RPMI8226 (cell line): ENCODE data around the gene TRAF5.
A peak's percentile ranks its signal among the peaks of the same experiment; 100 is the strongest.
"Not testable (repeated sequence)": the region's sequence is repeated elsewhere in the genome, so short reads cannot be mapped to it uniquely, and the experiment has no call there.

ENCODE experiments used
- DNase-seq: peaks from one replicate; pipeline ENCODE4 v3.0.0-alpha.2; 2015

The TRAF5 gene

DNA sequence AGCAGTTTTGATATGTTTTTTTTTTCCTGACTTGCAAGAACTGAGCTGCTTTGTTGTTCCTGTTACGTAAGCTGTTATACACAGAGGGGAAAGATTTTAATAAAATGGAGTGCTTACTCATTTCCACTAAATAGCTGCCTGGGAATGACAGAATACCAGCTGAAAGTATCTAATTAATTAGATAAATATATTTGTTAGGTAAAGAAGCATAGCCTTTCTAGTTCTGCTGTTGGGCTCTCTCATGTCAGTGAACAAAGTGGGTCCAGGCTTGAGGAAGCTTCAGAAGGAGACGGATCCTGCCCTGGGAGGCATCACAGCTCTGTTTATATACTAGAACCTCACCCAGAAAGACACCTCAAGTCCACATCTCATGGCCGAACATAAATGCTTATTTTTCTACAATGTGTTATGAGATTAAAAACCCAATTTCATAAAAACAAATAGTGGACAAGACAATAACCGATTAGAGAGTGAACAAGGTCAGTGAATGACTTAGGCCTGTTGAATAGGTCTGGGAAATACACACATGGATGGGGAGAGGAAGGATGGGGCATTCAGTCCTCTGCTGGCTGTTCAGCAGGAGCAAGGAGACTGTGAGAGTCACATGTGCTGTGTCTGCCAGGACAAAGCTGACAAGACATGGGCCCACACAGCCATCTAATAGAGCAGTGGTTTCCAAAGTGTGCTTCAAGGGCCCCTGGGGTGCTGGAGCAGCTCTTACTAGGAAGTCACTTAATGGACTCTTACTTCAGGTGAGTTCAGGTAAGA, 20.6 kb downstream of the TRAF5 start:
- no peak for DNase-seq

DNA sequence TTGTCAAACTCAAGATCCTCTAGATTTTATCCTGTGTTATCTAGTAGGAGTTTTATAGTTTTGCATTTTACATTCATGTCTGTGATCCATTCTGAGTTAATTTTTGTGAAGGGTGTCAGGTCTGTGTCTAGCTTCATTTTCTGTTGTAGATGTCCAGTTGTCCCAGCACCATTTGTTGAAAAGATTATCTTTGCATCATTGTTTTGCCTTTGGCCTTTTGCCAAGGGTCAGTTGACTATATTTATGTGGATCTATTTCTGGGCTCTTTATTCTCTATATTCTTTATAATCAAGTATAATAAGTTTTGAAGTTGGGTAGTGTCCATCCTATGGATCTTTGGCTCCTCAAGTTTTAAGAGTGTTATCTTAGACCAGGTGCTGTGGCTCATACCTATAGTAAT, 21.9 kb downstream of the TRAF5 start:
- DNase-seq: no peak

DNA sequence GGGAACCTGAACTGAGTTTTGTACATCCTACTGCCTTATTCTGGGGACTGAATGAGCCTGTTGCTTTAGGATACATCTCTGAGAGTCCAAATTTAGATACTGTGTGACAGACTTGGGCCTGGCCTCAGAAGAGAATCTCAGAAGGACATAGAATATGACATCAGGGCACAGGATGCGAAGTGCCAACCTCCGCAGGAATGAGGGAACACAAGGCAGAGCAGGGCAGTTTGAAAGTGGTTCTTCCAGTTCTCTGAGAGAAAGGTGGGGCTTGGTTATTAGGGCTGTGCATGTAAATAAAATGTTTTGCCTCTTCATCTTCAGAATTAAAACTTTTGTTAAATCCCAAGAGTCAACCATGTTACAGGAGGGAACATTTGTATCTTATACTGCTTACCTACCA, 23.1 kb downstream of the TRAF5 start:
- no peak for DNase-seq

DNA sequence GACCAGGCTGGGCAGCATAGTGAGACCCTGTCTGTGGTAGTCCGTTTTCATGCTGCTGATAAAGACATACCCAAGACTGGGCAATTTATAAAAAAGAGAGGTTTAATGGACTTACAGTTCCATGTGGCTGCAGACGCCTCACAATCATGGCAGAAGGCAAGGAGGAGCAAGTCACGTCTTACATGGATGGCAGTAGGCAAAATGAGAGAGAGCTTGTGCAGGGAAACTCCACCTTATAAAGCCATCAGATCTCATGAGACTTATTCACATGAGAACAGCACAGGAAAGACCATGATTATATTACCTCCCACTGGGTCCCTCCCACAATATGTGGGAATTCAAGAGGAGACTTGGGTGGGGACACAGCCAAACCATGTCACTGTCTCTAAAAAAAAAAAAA, 25.4 kb downstream of the TRAF5 start:
- not testable (repeated sequence) for DNase-seq

DNA sequence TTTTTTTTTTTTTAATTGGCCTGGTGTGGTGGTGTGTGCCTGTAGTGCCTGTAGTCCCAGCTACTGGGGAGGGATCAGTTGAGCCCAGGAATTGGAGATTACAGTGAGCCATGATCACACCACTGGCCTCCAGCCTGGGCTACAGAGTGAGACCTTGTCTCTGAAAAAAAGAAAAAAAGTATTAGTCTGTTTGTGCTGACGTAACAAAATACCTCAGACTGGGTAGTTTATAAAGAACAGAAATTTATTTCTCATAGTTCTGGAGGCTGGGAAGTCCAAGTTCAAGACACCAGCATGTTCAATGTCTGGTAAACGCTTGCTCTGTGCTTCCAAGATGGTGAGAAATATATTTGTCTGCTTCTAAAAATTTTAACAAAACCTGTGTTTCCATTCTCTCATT, 25.8 kb downstream of the TRAF5 start:
- no peak for DNase-seq

DNA sequence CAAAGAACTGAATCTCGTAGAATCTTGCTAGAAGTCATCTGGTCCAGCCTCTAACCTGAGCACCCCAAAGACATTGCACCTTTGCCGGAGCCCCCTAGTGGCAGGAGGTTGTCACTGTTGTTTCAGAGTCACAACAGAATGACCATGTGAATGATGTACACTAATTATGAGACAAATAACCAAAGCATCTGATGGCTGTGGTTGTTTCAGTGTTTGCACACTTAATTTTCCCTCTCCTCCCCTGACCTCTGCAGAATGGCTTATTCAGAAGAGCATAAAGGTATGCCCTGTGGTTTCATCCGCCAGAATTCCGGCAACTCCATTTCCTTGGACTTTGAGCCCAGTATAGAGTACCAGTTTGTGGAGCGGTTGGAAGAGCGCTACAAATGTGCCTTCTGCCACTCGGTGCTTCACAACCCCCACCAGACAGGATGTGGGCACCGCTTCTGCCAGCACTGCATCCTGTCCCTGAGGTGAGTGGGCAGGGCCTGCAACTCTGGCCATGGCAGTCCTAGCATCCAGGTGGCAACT, 26.4 kb downstream of the TRAF5 start:
- DNase-seq: peak; percentile 79

DNA sequence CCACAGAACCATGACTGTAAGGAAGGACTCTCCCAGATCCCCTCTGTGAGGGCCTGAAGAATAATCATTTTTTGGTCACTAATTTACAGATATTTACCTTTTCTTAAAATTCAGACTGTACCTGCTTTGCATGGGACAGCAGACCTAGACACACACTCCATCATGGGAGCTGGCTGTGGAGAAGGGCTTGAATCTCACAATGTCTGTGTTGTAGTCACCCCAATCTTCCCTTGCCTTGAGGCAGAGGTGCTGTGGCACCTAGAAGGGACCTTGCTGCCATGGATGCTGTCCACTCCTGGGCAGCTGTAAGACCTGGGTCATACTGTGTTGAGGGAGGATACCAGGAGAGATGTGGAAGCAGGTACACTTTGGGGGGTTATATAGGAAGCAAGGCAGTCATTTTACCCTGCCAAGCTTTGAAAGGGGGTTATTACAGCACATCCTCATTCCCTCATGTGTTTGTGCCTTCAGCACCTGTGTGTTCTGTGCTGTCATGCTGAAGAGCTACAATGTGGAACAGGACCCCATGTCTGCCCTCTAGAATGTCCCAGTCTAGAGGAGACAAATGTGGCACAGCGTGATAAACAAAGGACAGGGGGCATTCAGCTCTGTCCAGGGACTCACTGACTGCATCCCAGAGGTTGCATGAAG, 27.1 kb downstream of the TRAF5 start:
- no peak for DNase-seq

DNA sequence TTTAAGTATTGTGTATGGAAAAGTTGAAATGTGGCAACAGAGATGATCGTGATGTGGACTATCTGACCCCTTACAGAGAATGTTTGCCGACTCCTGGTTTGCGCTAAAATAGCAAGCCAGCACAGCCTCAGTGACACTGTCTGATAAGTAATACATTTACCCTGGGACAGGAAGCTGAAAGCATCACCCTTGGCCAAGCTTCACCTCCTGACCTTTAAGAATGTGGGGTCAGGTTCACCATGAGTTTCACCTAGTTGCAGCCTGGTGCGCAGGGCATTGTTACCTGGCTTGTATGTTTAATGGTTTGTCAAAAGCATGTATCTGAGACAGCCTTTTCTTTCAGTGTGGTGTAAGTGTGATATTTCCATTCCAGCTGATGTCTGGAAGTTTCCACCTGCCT, 29.2 kb downstream of the TRAF5 start:
- DNase-seq: no peak

DNA sequence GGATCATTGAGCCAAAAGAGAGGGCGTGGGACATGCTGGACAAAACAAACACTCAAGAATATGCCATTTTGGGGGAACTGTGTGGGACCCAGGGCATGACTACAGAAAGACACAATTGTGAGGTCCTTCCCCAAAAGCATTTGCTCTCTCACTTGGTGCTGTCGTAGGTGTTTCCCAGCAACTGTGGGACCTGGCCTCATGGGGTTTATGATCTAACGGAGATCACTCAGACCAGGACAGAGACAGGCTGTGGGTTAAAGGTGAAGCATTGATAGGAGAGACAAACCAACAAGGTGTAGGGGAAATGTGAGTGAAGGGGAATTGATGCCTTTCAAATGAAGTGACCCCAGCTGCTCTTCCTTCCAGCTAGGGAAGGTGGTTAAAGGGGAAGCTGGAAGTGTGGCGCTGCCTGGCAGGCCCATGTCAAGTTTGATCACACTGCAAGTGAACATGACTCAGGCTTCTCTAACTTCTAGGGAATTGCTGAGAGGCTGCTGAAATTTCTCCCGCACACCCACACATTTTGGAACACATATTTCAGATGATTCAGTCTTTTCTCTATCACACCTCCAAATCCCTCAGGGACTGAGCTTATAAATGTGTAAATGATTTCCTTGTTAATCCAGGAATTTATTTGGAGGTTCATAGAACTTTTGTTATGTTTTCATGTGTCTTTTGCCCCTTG, 30.2 kb downstream of the TRAF5 start:
- DNase-seq: no peak

DNA sequence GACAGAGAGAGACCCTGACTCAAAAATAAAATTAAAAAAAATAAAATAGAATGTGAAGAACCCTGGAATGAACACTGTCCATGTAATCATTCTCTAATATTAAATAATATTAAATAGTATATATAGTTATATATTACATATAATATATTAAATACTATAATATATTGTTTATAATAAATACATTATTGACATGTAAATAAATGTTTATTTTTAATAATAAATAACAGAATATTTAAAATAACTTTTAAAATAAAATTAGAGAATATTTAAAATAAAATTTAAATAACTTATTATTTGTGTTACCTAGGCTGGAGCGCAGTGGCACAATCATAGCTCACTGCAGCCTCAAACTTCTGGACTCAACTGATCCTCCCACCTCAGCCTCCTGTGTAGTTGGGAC, 32.1 kb downstream of the TRAF5 start:
- DNase-seq: no peak

DNA sequence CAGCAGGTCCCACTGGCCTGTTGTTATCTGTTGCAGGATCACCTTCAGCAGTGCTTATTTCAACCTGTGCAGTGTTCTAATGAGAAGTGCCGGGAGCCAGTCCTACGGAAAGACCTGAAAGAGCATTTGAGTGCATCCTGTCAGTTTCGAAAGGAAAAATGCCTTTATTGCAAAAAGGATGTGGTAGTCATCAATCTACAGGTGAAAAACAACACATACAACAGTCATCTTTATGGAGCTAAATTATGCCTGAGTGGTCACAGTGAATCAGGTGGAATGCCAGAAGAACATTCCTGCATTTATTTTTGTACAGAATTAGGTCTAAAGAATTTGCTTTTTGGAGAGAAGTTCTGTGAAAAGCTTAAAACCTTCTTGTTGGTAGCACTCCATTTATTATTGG, 33.2 kb downstream of the TRAF5 start:
- peak; percentile 72 for DNase-seq

DNA sequence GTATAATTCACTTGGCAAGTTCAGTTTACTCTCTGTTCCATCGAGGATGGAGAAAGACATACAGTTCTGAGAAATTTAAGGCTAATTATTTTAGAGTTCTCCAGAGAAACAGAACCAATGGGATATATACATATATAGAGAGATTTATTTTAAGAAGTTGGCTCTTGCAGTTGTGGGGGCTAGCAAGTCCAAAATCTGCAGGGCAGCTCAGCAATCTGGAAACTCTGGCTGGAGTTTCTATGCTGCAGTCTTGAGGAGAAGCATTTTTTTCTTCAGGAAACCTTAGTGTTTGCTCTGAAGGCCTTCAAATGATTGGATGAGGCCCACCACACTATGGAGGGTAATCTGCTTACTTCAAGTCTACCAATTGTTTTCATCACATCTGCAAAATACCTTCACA, 34.6 kb downstream of the TRAF5 start:
- no peak for DNase-seq

DNA sequence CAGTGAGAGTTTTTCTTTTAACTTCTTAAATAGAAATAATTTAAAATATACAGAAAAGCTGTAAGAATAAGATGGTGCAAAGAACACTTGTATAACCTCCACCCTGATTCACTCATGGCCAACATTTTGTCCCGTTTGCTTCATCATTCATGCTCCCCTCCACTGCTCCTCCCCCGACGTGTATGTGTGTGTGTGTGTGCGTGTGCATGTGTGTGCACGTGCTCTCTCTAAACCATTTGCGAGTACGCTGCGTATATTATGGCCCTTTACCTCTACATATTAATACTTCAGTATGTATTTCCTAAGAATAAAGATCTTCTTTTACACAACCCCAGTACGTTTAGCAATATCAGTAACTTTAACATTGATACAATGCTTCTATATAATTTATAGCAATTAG, 43.0 kb downstream of the TRAF5 start:
- no peak for DNase-seq

DNA sequence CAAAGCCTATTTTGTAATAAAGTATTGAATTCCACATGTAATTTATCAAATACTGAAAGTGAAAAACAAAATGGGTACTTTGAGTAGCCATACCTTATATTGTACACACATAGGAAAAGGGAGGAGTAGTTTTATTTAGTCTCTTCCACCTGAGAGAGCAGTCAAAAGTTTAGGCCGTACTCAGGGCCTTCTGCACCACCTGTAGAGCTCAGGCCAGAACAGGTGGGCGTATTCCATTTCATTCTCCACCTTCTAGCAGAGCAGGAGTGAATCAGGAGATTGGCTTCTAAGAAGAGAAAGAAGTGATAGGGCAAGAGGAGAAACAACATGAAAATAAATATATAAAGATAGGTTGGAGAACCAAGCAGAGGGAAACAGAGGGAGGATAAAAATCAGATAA, 44.0 kb downstream of the TRAF5 start:
- DNase-seq: peak; percentile 40

DNA sequence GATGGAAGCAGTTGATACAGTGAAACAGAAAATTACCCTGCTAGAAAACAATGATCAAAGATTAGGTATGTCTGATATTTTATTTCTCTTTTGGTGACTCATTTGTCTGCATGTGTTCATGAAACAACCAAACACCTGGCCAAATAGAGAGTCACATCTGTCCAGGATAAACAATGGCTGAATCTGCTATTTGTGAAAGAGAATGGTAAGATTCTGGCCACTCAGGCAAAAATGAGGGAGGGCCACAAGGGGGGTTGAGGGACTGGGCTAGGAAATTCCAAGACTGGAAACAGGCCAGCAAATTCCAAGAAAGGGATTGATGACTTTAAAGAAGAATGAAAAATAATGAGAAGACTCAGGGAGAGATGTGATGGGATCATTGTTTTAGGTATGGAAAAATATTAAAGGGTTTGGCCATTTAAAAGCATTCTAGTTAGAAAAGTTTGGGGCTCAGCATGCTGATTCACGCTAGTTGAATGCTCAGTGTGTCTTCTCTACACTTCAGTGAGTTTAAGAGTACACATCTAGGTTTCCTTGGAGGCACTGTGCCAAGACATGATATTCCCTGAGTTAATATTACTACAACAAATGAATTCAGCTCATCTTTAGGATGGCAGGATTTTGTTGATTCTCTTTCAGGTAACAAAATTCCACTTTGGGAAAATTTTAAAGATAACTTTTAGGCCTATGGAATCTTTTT, 44.9 kb downstream of the TRAF5 start:
- peak; percentile 60 for DNase-seq

DNA sequence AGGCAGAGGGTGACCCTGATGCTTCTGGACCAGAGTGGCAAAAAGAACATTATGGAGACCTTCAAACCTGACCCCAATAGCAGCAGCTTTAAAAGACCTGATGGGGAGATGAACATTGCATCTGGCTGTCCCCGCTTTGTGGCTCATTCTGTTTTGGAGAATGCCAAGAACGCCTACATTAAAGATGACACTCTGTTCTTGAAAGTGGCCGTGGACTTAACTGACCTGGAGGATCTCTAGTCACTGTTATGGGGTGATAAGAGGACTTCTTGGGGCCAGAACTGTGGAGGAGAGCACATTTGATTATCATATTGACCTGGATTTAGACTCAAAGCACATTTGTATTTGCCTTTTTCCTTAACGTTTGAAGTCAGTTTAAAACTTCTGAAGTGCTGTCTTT, 45.8 kb downstream of the TRAF5 start:
- no peak for DNase-seq

DNA sequence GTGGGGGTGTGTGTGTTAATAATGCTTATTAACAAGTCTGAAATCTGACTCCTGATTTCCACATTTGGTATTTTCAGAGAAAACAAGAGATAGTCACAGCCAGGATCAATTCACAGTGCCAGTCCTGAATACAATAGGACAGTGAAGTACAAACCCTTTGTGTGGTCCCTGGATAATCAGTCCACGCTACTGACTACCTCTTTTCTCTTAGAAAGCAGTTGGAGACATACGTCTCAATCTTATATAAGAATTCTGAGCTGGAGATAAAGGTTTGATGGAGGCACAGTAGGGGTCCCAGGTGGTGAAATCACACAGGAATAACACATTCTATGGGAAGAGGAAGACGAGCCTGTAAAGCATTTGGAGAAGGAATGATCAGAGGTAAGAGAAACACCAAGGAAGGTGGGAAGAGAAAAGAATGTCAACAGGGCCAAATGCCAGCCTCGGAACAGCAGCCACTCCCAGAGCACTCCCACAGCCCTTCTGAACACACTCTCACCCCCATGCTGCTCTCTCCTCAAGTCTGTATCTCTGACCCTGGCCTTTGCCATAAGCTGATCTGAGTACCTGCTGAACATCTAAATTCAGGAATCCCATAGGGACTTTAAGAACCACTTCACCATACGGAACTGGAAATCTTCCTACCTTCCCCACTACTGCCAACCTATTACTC, 48.6 kb downstream of the TRAF5 start:
- no peak for DNase-seq

DNA sequence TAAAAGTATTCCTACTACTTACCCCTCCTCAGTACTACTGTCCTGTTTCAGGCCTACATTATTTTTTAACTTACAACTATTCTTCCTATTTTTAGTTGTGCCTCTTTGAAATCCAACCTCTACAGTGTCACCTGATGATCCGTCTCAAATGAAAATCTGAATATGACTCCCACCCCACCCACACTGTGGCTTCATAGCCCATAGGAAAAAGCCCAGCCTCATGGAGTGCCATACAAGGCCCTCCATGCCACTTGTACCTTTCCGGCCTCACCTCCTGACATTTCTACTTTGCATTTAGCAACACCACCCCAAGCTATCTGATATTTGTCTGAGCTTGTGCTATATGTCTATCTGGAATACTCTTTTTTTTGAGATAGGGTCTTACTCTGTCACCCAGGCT, 49.3 kb downstream of the TRAF5 start:
- no peak for DNase-seq

DNA sequence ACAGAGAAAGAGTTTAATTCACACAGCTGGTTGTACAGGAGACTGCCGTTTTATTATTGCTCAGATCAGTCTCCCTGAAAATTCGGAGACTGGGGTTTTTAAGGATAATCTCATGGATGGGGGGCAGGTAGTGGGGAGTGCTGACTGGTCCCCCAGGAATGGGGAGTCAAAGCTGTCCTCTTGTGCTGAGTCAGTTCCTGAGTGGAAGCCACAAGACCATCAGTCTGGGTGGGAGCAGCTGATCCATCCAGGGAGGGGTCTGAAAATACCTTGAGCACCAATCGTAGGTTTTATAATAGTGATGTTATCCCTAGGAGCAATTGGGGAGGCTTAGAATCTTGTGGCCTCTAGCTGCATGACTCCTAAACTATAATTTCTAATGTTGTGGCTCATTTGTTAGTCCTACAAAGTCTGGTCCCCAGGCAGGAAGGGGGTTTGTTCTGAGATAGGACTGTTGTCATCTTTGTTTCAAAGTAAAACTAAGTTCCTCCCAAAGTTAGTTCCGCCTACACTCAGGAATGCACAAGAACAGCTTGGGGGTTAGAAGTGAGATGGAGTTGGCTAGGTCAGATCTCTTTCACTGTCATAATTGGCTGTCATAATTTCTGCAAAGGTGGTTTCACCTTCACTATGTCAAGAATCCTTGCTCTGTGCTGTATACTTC, 50.3 kb downstream of the TRAF5 start:
- no peak for DNase-seq

DNA sequence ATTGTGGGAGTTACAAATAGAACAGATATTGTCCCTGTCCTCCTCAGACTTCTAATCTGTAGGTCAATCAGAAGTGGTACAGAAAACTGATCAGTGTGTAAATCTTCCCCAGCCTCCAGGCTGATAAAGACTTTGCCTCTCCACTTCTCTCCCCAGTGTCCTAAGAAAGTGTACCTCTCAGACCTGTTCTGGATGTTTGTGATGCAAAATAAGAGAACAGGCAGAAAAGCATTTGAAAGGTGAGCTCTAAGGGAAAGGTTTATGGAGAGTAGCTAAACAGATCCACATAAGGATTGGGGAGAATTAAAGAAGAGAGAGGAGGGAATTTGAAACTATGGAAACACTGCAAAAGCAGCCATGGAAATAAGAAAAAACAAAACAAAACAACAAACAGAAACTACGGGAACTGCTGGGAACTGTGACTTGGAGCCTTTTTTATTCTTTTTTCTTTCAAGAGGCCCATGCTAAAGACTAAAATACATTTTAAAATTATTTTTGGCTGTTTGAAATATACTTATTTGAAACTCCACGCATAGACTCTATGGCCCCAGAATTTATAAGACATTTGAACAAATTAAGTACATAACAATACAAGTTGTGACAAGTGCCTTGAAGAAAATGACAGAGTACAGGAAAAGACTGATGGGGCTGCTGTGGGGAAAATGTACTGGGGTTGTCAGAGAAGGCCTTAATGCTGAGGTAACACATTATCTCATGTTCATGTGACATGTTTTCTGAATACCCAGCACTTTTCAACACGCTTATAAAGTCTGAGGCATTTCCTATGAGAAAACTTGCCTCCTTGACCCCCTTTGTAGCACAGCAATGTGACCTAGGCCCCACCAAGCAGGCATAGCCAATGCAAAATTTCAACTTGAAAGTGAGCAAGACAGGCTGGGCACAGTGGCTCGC, 51.2 kb downstream of the TRAF5 start:
- no peak for DNase-seq

DNA sequence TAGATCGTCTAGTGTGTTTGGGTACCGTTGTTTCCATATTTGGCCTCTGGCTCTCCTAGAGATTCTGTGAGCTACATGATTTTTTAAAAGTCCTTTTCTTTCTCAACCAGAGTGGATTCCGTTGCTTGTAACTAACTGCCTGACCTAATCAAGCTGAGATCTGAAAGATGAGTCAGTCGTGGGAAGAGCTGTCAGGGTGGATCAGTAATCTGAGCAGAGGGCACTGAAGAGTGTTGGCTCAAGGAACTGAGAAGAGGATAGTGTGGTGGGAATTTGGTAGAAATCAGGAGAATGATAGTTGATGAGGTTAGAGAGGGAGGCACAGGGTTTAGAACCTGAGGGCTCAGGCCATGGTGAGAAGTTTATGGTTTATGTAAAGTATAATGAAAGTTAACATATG, 52.2 kb downstream of the TRAF5 start:
- DNase-seq: no peak
